Mucosa of stomach (tissue), 1 donor: Measurements from ENCODE around the gene POU4F1.

Experiments
- H3K27me3 ChIP-seq: one replicate; pipeline ENCODE4 v1.7.0; 2013; ENCODE audit warnings: mild to moderate bottlenecking, low read length; ENCODE audit not compliant: control insufficient read depth, insufficient read depth
- H3K36me3 ChIP-seq: one replicate; pipeline ENCODE4 v1.7.0; 2013; ENCODE audit warnings: low read length; ENCODE audit not compliant: control insufficient read depth, insufficient read depth
- H3K4me1 ChIP-seq: one replicate; pipeline ENCODE4 v1.7.0; 2013; ENCODE audit warnings: mild to moderate bottlenecking, low read length; ENCODE audit not compliant: control insufficient read depth, insufficient read depth
- H3K4me3 ChIP-seq: one replicate; pipeline ENCODE4 v1.7.0; 2013; ENCODE audit warnings: low read length
- H3K9ac ChIP-seq: one replicate; pipeline ENCODE4 v1.7.0; 2013; ENCODE audit warnings: mild to moderate bottlenecking, low read length, moderate library complexity
- H3K9me3 ChIP-seq: one replicate; pipeline ENCODE4 v1.7.0; 2013; ENCODE audit warnings: mild to moderate bottlenecking, low read length, moderate library complexity; ENCODE audit not compliant: control insufficient read depth
- donor health status: Pancreatic carcinoma.

Gene POU4F1

DNA sequence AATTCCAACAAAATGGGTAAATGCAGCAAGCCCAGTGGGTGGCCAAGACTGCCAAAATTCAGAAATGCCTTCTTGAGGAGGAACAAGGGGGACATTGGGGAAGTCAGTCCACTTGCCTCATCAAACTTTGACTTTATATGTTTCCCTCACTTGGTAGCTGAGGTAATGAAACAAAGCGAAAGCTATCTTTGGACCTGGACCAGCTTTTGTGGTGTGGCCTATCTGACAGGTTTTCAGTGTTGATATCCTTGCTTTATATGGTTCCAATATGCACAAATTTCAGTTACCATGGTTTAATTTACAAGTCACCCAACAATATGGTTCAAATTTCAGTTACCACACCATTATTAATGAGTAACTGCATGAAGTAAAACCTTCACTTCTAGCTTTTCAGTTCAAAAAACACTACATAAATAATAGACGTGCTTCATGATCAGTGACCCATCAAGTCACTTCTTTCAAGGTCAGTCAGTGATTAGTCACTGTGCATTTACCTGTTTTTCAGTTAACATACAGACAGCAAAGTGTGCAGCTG, 17.7 kb upstream of the POU4F1 start:
- no peaks in the 10 kb centered on the region for H3K9me3 ChIP-seq
- no peak overlapping the region for H3K4me3 ChIP-seq
- H3K36me3 ChIP-seq = no peaks in the 10 kb centered on the region
- H3K9ac ChIP-seq = no peak overlapping the region
- H3K27me3 ChIP-seq = no peaks in the 10 kb centered on the region
- no peaks in the 10 kb centered on the region for H3K4me1 ChIP-seq

DNA sequence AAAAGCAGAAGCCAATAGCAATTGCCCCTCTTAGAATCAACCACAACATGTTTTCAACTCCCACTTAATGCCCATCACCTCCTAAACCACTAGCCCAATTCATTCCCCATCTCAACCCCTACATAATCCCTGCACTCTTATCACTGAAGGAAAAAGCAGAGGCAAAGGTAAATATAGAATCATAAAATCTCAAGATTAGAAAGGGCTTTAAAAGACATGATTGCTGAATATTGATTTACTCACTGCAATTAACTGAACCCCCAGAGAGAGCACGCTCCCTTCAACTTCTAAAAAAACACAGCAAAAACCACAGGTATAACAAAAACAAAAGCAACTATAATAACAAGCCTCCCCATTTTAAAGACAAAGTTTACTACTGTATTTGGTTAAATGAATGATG, 15.1 kb upstream of the POU4F1 start:
- no peaks in the 10 kb centered on the region for H3K36me3 ChIP-seq
- no peaks in the 10 kb centered on the region for H3K4me1 ChIP-seq
- H3K27me3 ChIP-seq = no peaks in the 10 kb centered on the region
- H3K9me3 ChIP-seq = no peaks in the 10 kb centered on the region
- H3K4me3 ChIP-seq = no peak overlapping the region
- no peak overlapping the region for H3K9ac ChIP-seq

DNA sequence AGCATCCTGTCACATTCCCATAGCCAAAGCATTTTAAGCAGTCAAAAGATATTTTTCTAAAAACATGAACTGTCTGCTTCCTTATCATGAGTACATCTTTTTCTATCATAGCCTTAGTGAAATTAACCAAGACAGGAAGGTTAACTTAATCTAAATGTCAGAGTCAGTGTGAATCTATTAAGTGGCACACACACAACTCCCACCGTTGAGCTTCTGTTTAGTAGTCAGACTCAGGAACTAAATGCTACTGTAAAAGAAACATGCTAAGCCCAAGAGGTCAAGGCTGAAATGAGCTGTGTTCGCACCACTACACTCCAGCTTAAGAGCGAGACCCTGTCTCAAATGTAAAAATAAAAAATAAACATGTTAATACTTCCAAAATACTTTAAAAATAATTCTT, 7.7 kb upstream of the POU4F1 start:
- no peaks in the 10 kb centered on the region for H3K9me3 ChIP-seq
- no peak overlapping the region for H3K9ac ChIP-seq
- peaks cover 19% of the 10 kb centered on the region for H3K4me1 ChIP-seq
- H3K4me3 ChIP-seq = no peak overlapping the region
- H3K36me3 ChIP-seq = no peaks in the 10 kb centered on the region
- peaks cover 60% of the 10 kb centered on the region for H3K27me3 ChIP-seq

DNA sequence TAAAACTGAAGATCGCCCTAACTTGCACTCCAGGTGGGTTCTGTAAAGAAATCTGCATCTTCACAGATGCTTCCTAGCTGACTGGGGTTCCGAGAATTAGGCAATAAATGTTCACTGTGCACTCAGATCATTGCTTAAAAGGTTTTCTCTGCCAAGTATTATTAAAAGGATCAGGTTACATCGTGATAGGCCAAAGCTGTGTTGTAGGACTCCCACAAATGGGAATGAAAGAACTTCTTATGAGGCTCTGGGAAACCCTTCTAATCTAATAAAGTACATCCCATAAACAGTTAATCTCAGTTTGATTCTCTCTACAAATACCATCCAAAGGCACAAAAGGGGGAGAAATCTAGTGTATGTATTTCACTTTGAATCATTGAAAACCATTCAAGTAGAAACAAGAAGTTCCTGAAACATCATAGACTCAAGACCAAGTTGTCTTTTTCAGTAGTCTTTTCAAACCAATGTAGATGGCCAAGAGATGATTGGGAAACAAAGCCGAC, 7.1 kb upstream of the POU4F1 start:
- no peak overlapping the region for H3K4me3 ChIP-seq
- H3K36me3 ChIP-seq = no peaks in the 10 kb centered on the region
- no peaks in the 10 kb centered on the region for H3K9me3 ChIP-seq
- H3K9ac ChIP-seq = no peak overlapping the region
- H3K4me1 ChIP-seq = peaks cover 19% of the 10 kb centered on the region
- H3K27me3 ChIP-seq = peaks cover 66% of the 10 kb centered on the region

DNA sequence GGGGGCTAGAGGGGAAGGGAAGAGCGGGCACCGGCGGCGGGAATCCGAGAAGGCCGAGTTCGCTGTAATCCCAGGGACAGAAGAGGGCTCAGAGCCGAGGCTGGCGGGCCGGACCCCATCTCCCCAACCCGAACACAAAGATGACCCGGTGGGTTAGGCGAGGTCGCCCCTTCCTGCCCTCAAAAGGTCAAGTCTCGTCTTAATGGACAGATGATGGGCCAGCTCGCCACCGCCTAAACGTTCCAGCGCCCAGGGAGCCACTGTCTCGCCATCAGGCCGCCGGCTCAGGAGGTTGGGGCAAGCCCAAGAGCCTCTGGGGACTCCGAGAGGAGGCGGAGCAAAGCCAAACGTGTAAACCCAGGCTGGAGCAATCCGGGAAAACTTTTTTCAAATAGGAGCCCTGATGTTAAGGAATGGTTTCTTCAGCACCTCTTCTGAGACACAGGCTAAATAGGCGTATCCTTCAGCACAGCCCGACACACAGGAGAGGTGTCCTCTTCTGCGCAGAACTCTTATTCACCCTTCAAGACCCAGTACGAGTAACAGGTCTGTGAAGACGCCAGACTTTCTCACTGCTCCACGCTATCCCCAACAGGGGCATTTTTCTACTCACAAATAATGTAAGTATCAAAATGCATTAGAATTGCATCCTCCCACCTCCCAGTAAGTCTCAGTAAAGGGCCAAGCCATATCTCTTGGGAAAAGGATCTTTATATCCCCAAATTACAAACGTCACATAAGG, 6.3 kb upstream of the POU4F1 start:
- peaks cover 19% of the 10 kb centered on the region for H3K4me1 ChIP-seq
- H3K36me3 ChIP-seq = no peaks in the 10 kb centered on the region
- peak overlapping the region; percentile 22 for H3K4me3 ChIP-seq
- H3K9me3 ChIP-seq = no peaks in the 10 kb centered on the region
- H3K9ac ChIP-seq = no peak overlapping the region
- H3K27me3 ChIP-seq = peaks cover 74% of the 10 kb centered on the region

DNA sequence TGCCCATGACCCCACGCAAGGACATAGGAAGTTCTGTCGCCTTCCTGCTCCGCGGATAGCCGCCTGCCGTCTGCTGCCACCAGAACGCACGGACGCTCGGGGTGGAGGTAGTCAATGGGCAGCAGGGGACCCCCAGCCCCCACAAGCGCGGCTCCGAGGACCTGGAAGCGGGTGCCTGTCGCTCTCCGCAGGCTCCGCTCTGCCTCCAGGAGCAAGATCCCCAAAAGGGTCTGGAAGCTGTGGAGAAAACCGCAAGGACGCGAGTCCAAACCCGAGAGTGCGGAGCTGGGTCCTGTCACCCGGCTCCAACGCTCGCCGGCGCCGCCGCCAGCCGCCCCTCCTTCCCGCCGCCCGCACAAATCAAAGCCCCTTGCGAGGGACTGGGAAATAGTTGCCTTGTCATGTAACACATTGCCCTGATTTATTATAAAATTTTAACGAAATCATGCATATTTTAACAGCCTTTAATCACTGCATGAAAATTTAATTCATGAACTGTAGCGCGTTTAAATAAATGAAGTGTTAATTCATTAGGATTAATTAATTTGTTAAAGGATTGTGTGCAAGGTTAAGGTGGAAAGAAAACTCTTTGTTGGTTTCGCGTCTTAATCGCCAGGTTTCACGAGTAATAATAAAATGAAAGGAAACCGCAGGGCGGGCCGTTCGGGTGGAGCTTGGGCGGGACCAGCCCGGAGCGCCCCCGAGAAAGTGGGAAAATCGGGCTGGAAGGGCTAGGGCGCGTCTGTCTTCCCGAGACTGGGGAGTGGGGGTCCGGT, 5.5 kb upstream of the POU4F1 start:
- Histone ChIP-seq H3K4me3 (peak overlapping the region; percentile 22), H3K9me3 (no peaks in the 10 kb centered on the region), H3K36me3 (no peaks in the 10 kb centered on the region), H3K4me1 (peaks cover 19% of the 10 kb centered on the region), H3K9ac (no peak overlapping the region), H3K27me3 (peaks cover 81% of the 10 kb centered on the region)

DNA sequence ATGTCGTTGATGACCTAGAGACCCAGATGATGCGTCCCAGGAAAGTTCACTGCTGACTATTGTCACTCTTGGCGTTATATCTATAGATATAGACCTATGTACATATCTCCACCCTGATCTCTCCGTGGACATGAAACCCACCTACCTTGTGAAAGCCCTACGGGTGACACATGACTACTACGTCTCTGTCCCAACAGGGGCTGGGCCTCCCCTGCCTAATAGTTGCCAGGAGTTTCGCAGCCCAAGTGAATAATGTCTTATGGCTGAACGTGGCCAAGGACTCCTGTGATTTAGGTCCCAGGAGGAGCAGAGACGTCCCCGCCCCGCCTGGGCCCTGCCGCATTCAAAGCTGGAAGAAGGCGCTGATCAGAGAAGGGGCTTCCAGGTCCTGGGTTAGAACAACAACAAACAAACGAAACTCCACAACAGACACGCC, 4.9 kb upstream of the POU4F1 start:
- peaks cover 87% of the 10 kb centered on the region for H3K27me3 ChIP-seq
- H3K4me3 ChIP-seq = no peak overlapping the region
- H3K9me3 ChIP-seq = no peaks in the 10 kb centered on the region
- no peaks in the 10 kb centered on the region for H3K36me3 ChIP-seq
- peaks cover 23% of the 10 kb centered on the region for H3K4me1 ChIP-seq
- H3K9ac ChIP-seq = no peak overlapping the region

DNA sequence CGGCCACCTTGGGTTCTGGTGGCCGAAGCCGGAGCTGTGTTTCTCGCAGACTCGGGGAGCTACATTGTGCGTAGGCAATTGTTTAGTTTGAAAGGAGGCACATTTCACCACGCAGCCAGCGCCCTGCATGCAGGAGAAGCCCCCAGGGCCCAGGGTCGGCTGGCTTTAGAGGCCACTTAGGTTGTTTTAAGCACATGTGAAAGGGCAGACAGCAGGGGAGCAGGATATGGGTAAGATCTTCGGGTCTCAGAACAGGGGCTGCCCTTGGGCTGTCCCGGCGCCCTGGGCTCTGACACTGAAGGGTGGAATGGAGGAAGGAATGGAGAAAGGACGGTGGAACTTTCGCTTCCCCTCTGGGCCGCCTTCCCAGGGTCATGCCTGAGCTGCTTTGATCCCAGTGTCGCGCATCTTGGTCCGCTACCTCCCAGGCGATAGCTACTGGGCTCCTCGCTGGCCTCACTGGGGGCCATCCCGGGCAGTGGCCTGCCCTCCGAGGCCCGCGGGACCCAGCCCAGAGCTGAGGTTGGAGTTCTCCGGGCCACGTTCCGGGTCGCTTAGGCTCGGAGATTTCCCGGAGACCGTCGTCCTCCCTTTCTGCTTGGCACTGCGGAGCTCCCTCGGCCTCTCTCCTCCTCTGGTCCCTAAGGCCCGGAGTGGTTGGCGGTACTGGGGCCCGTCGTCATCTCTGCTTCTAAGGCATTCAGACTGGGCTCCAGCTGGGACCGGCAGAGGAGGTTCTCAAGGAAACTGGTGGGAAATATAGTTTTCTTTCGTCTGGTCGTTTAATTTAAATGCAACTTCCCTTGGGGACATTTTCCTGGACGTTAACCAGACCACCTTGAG, 4.3 kb upstream of the POU4F1 start:
- H3K36me3 ChIP-seq = no peaks in the 10 kb centered on the region
- no peak overlapping the region for H3K9ac ChIP-seq
- no peaks in the 10 kb centered on the region for H3K9me3 ChIP-seq
- peaks cover 94% of the 10 kb centered on the region for H3K27me3 ChIP-seq
- no peak overlapping the region for H3K4me3 ChIP-seq
- H3K4me1 ChIP-seq = peaks cover 30% of the 10 kb centered on the region

DNA sequence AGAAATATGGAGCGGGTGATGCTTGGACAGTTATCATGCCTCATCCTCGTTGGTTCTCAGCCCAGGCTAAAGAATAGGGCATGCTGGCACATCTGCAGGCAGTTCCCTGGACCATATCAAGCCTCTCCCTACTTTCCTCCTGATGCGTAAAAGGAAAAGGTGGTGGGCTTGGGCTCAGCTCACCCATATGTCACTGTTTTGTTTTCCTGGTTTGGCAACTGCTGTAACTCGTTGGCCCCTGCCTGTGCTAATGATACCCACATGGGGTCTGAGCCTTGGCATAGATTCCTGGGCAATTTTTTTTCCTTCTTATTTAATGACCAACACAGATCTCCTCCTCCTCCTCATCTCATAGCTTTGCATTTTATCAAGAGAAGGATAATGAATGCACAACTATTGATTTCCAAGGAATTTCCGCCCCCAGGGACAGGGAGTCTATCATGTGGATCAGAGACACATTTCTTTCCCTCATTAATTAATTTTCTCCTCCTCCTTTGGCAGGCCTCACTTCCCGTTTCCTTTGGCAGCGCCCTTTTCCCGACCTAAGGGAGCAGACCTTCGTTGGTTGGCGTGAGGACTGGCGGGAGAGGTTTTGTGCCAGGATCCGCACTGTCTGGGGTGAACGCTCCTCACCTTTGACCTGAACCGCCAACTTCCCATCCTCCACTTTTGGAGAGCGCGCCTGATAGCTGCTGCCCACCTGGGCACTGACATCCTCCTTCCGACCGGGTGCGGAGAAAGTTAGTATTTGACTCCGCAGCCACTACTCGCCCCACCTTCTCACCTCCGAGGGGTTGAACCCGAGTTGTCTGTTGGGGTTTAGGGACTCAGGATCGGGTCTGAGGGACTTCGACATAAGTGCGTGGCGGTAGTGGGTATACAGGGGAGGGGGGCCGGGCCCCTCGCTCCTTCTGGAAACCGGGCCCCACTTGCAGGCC, 3.4 kb upstream of the POU4F1 start:
- peaks cover 32% of the 10 kb centered on the region for H3K4me1 ChIP-seq

DNA sequence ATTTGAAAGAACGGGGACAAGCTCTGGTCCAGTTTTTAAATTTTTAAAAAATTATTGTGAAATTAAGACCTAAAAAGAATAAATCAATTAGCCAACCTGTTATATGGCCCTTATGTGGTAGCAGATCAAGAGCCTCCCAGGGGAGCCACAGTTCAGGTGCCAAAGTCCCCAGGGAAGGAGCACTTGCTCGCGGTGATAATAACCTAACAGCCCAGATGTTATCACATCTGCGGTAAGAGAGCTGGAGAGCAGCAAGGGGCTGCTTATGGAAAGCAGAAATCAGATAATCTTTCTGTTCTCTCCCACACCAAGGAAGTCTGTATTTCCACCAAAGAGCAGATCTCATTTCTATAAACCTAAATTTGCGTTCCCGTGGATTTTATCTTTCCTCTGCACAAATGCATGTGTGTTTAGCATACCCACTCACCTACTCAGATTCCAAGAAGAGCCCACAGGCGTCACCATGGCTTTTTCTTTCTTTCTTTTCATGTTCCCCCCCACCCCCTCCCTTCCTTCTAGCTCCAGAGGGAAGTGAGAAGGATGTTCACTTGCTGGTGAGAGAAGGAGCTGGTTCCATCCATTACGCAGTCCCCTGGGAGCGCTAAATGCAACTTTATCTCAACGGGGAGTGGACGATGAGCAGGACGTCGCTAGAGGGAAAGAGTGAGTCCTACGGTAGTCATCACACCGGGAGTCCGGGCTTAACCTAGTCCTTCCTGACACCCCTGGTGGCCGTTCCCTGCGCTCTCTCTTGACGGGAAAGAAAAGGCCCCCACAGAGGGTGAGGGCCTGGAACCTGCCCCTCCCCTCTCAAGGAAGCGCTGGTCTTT, 1.6 kb upstream of the POU4F1 start:
- Histone ChIP-seq H3K9me3 (no peaks in the 10 kb centered on the region), H3K9ac (no peak overlapping the region), H3K4me3 (no peak overlapping the region), H3K27me3 (peaks cover 96% of the 10 kb centered on the region), H3K36me3 (no peaks in the 10 kb centered on the region), H3K4me1 (peaks cover 38% of the 10 kb centered on the region)

More for the DNA sequence above, 3.4 kb upstream of the POU4F1 start:
- Histone ChIP-seq H3K9ac (no peak overlapping the region), H3K36me3 (no peaks in the 10 kb centered on the region), H3K4me3 (no peak overlapping the region), H3K27me3 (peaks cover 96% of the 10 kb centered on the region), H3K9me3 (no peaks in the 10 kb centered on the region)
